ENCODE data around the gene KLHL10. TPM values are rescaled to one million over a fixed set of nuclear protein-coding genes. Genes with fewer than 3 reads are reported as not detected.
A peak's percentile ranks its signal among the peaks of the same experiment; 100 is the strongest.

Gene KLHL10
- total and polyA plus RNA-seq, 2 of the 13 experiments (the other 11 are each of a cell fraction or from before 2014, with no cell fraction given), result 0.04 to 0.08 TPM

GRCh38 chr17:41792845-41793783, 44.5 kb upstream of the KLHL10 start (continued):
- no peak for TF ChIP-seq ZNF800 (CRISPR knock-in tag; IDR thresholded peaks at IDR 0.05)
- 0 out of 2 replicates have a peak, but pooled peaks have one; percentile 24 for TF ChIP-seq ZNF83 (CRISPR knock-in tag; IDR thresholded peaks at IDR 0.05; ENCODE audit: borderline replicate concordance)
- TF ChIP-seq ZBTB42 (CRISPR knock-in tag; IDR thresholded peaks at IDR 0.05), result 0 out of 2 replicates have a peak, but pooled peaks have one; percentile 52
- no peak for TF ChIP-seq ATM (IDR thresholded peaks at IDR 0.05; ENCODE audit: borderline replicate concordance)
- TF ChIP-seq NCOR1 (IDR thresholded peaks at IDR 0.05; ENCODE audit: borderline replicate concordance, low read length), result no peak
- no peak; the same call in 1 of the 2 replicates for TF ChIP-seq ETV5 (CRISPR knock-in tag; IDR thresholded peaks at IDR 0.05; ENCODE audit: borderline replicate concordance)
- peak; percentile 52 for TF ChIP-seq RXRA (CRISPR knock-in tag; IDR thresholded peaks at IDR 0.05)
- TF ChIP-seq YEATS2 (CRISPR knock-in tag; IDR thresholded peaks at IDR 0.05; ENCODE audit: borderline replicate concordance), result peak; percentile 56; the same call in 1 of the 2 replicates
- peak; percentile 39; the same call in 1 of the 2 replicates for TF ChIP-seq IRF9 (CRISPR knock-in tag; IDR thresholded peaks at IDR 0.05; ENCODE audit: borderline replicate concordance)
- TF ChIP-seq MAF1 (CRISPR knock-in tag; IDR thresholded peaks at IDR 0.05; ENCODE audit: borderline replicate concordance), result no peak
- TF ChIP-seq XBP1 (CRISPR knock-in tag; IDR thresholded peaks at IDR 0.05), result no peak
- 0 out of 2 replicates have a peak, but pooled peaks have one; percentile 25 for TF ChIP-seq ZNF558 (CRISPR knock-in tag; IDR thresholded peaks at IDR 0.05; ENCODE audit: borderline replicate concordance)
- peak; percentile 1 for TF ChIP-seq MAX (IDR thresholded peaks at IDR 0.05)
- TF ChIP-seq, protein P1, sequence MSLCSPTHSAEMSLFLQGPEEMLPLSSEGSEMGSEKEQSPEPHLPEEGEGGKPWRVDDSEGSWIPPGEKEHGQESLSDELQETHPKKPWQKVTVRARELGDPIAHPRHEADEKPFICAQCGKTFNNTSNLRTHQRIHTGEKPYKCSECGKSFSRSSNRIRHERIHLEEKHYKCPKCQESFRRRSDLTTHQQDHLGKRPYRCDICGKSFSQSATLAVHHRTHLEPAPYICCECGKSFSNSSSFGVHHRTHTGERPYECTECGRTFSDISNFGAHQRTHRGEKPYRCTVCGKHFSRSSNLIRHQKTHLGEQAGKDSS (CRISPR knock-in tag; IDR thresholded peaks at IDR 0.05; ENCODE audit: borderline replicate concordance, low read depth), result no peak
- TF ChIP-seq, protein P2, sequence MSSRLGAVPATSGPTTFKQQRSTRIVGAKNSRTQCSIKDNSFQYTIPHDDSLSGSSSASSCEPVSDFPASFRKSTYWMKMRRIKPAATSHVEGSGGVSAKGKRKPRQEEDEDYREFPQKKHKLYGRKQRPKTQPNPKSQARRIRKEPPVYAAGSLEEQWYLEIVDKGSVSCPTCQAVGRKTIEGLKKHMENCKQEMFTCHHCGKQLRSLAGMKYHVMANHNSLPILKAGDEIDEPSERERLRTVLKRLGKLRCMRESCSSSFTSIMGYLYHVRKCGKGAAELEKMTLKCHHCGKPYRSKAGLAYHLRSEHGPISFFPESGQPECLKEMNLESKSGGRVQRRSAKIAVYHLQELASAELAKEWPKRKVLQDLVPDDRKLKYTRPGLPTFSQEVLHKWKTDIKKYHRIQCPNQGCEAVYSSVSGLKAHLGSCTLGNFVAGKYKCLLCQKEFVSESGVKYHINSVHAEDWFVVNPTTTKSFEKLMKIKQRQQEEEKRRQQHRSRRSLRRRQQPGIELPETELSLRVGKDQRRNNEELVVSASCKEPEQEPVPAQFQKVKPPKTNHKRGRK (CRISPR knock-in tag; IDR thresholded peaks at IDR 0.05), result no peak
- peak; percentile 66; the same call in 1 of the 2 replicates for TF ChIP-seq ZFY (CRISPR knock-in tag; IDR thresholded peaks at IDR 0.05)
- TF ChIP-seq, protein P3, sequence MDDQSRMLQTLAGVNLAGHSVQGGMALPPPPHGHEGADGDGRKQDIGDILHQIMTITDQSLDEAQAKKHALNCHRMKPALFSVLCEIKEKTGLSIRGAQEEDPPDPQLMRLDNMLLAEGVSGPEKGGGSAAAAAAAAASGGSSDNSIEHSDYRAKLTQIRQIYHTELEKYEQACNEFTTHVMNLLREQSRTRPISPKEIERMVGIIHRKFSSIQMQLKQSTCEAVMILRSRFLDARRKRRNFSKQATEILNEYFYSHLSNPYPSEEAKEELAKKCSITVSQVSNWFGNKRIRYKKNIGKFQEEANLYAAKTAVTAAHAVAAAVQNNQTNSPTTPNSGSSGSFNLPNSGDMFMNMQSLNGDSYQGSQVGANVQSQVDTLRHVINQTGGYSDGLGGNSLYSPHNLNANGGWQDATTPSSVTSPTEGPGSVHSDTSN (CRISPR knock-in tag; IDR thresholded peaks at IDR 0.05; ENCODE audit: borderline replicate concordance), result no peak
- TF ChIP-seq CSRNP2 (CRISPR knock-in tag; conservative IDR thresholded peaks at IDR 0.05; ENCODE audit: low read depth), result no peak
- TF ChIP-seq MTF1 (CRISPR knock-in tag; IDR thresholded peaks at IDR 0.05), result no peak
